ENCODE results near the gene CRNN. TPM values are rescaled to one million over a fixed set of nuclear protein-coding genes. Genes with fewer than 3 reads are reported as not detected.

CRNN gene
- total RNA-seq, 5 donors from 2014 or later (not counting 1 experiment from before 2014, with no cell fraction given), result not detected

GRCh38 chr1:152436593-152437496 lies 22.8 kb upstream of the CRNN start:
- Mint-ChIP-seq H3K27ac (no peak overlapping the region), H3K36me3 (no peaks in the 10 kb centered on the region), H3K9me3 (no peaks in the 10 kb centered on the region), H3K27me3 (peaks cover 35 to 38% of the 10 kb centered on the region in 2 donors), H3K4me1 (peaks cover 0 to 7% (median 4%) of the 10 kb centered on the region in 3 donors), H3K4me3 (no peak overlapping the region)
- POLR2A ChIA-PET, result no interaction called here
- Histone ChIP-seq H3K27ac (ENCODE audit: low read length) (no peak overlapping the region), H3K4me1 (ENCODE audit: control insufficient read depth in 1 of 2, extremely low read depth in 1 of 2, insufficient read depth in 2 of 2, low read length in 2 of 2) (peaks cover 0 to 5% of the 10 kb centered on the region in 2 experiments), H3K27me3 (replicated peaks in 1 of 2; ENCODE audit: control insufficient read depth in 2 of 2, extremely low read depth in 1 of 2, insufficient read depth in 2 of 2, low read length in 1 of 2) (peaks cover 0 to 6% of the 10 kb centered on the region in 2 experiments), H3K36me3 (ENCODE audit: control insufficient read depth in 2 of 2, extremely low read depth in 1 of 2, insufficient read depth in 1 of 2, low read length in 1 of 2) (no peaks in the 10 kb centered on the region), H3K9me3 (no peaks in the 10 kb centered on the region), H3K4me3 (ENCODE audit: control insufficient read depth in 1 of 2, extremely low read depth in 1 of 2, low read length in 1 of 2) (no peak overlapping the region)
- WGBS (ENCODE audit: insufficient coverage), result no CpG with 5 or more reads among the region's 2 CpGs
- ATAC-seq (replicated peaks in 1 of 4), result no peak
- DNase-seq, result no peak
- CTCF ChIA-PET, result interaction anchor here in 1 of 2 donors (0.8 to 1.6 kb wide), 3 partner anchors 9 to 22 kb away, joined by 3 to 17 read pairs (median 3); no protein-coding TSS in a partner anchor

DNA sequence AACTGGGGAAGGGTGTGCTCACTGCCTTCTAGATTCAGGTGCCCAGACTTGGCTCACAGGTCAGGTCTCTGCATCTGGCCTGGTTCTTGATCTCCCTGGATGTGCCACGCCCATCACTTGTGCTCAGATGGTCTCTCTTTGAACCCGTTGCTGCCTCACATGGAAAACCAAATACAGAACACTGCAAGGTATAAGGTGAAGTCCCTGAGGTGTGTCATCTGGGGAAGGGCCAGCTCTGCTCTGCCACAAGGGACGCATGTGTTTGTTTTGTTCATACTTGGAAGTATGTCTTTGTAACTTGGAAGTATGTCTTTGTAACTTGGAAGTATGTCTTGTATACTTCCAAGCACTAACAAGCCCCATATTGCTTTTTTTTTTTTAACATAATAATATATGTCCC lies 13.4 kb upstream of the CRNN start:
- Histone ChIP-seq H3K4me1 (ENCODE audit: control insufficient read depth in 1 of 2, extremely low read depth in 1 of 2, insufficient read depth in 2 of 2, low read length in 2 of 2) (no peaks in the 10 kb centered on the region), H3K27me3 (replicated peaks in 1 of 2; ENCODE audit: control insufficient read depth in 2 of 2, extremely low read depth in 1 of 2, insufficient read depth in 2 of 2, low read length in 1 of 2) (peaks cover 0 to 7% of the 10 kb centered on the region in 2 experiments), H3K36me3 (ENCODE audit: control insufficient read depth in 2 of 2, extremely low read depth in 1 of 2, insufficient read depth in 1 of 2, low read length in 1 of 2) (no peaks in the 10 kb centered on the region), H3K27ac (ENCODE audit: low read length) (no peak overlapping the region), H3K4me3 (ENCODE audit: control insufficient read depth in 1 of 2, extremely low read depth in 1 of 2, low read length in 1 of 2) (no peak overlapping the region), H3K9me3 (no peaks in the 10 kb centered on the region)
- Mint-ChIP-seq H3K4me1 (no peaks in the 10 kb centered on the region), H3K36me3 (no peaks in the 10 kb centered on the region), H3K27ac (no peak overlapping the region), H3K27me3 (peaks cover 4% of the 10 kb centered on the region in 2 donors), H3K4me3 (no peak overlapping the region), H3K9me3 (peaks cover 8 to 11% (median 9%) of the 10 kb centered on the region in 3 donors)
- ChIA-PET POLR2A (no interaction called here), CTCF (interaction anchor here in 1 of 2 donors (1.0 kb wide), 1 partner anchor 9 kb away, joined by 3 read pairs; no protein-coding TSS in a partner anchor)
- DNase-seq (no peak), ATAC-seq (replicated peaks in 1 of 4) (no peak)
- WGBS (ENCODE audit: insufficient coverage), result 13% methylated on average over 1 of the region's 3 CpGs

- POLR2A ChIA-PET, result no interaction called here
- H3K4me1 ChIP-seq (ENCODE audit: control insufficient read depth in 1 of 2, extremely low read depth in 1 of 2, insufficient read depth in 2 of 2, low read length in 2 of 2), result no peaks in the 10 kb centered on the region
- no peak for ATAC-seq (replicated peaks in 1 of 4)
Observed at GRCh38 chr1:152426731-152427130, 12.7 kb upstream of the CRNN start.

GRCh38 chr1:152419917-152420316 lies 5.9 kb upstream of the CRNN start:
- Mint-ChIP-seq H3K4me3 (no peak overlapping the region), H3K9me3 (peaks cover 8 to 11% (median 9%) of the 10 kb centered on the region in 3 donors), H3K27me3 (peaks cover 17 to 29% of the 10 kb centered on the region in 2 donors), H3K4me1 (no peaks in the 10 kb centered on the region), H3K36me3 (no peaks in the 10 kb centered on the region), H3K27ac (no peak overlapping the region)
- H3K27ac ChIP-seq (ENCODE audit: low read length), result no peak overlapping the region
- no peaks in the 10 kb centered on the region for H3K36me3 ChIP-seq (ENCODE audit: control insufficient read depth in 2 of 2, extremely low read depth in 1 of 2, insufficient read depth in 1 of 2, low read length in 1 of 2)
- H3K27me3 ChIP-seq (replicated peaks in 1 of 2; ENCODE audit: control insufficient read depth in 2 of 2, extremely low read depth in 1 of 2, insufficient read depth in 2 of 2, low read length in 1 of 2), result peaks cover 0 to 8% of the 10 kb centered on the region in 2 experiments
- no CpG with 5 or more reads among the region's 1 CpG for WGBS (ENCODE audit: insufficient coverage)
- DNase-seq, result no peak
- ATAC-seq (replicated peaks in 1 of 4), result no peak
- no peaks in the 10 kb centered on the region for H3K4me1 ChIP-seq (ENCODE audit: control insufficient read depth in 1 of 2, extremely low read depth in 1 of 2, insufficient read depth in 2 of 2, low read length in 2 of 2)
- ChIA-PET POLR2A (no interaction called here), CTCF (no interaction called here)
- H3K9me3 ChIP-seq, result no peaks in the 10 kb centered on the region
- no peak overlapping the region for H3K4me3 ChIP-seq (ENCODE audit: control insufficient read depth in 1 of 2, extremely low read depth in 1 of 2, low read length in 1 of 2)

More at GRCh38 chr1:152426731-152427130, 12.7 kb upstream of the CRNN start:
- Mint-ChIP-seq H3K27me3 (peaks cover 7 to 8% of the 10 kb centered on the region in 2 donors), H3K9me3 (peaks cover 8 to 11% (median 9%) of the 10 kb centered on the region in 3 donors), H3K27ac (no peak overlapping the region), H3K4me1 (no peaks in the 10 kb centered on the region), H3K36me3 (no peaks in the 10 kb centered on the region), H3K4me3 (no peak overlapping the region)
- Histone ChIP-seq H3K9me3 (no peaks in the 10 kb centered on the region), H3K36me3 (ENCODE audit: control insufficient read depth in 2 of 2, extremely low read depth in 1 of 2, insufficient read depth in 1 of 2, low read length in 1 of 2) (no peaks in the 10 kb centered on the region), H3K4me3 (ENCODE audit: control insufficient read depth in 1 of 2, extremely low read depth in 1 of 2, low read length in 1 of 2) (no peak overlapping the region), H3K27me3 (replicated peaks in 1 of 2; ENCODE audit: control insufficient read depth in 2 of 2, extremely low read depth in 1 of 2, insufficient read depth in 2 of 2, low read length in 1 of 2) (peaks cover 0 to 7% of the 10 kb centered on the region in 2 experiments), H3K27ac (ENCODE audit: low read length) (no peak overlapping the region)
- CTCF ChIA-PET, result no interaction called here
- DNase-seq, result no peak

GRCh38 chr1:152415454-152416227 lies 1.6 kb upstream of the CRNN start:
- ChIA-PET POLR2A (no interaction called here), CTCF (no interaction called here)
- no peak overlapping the region for H3K27ac ChIP-seq (ENCODE audit: low read length)
- H3K4me3 ChIP-seq (ENCODE audit: control insufficient read depth in 1 of 2, extremely low read depth in 1 of 2, low read length in 1 of 2), result no peak overlapping the region
- no peaks in the 10 kb centered on the region for H3K4me1 Mint-ChIP-seq
- H3K4me3 Mint-ChIP-seq, result no peak overlapping the region
- 90% methylated on average over 3 of the region's 3 CpGs for WGBS (ENCODE audit: insufficient coverage)
- H3K27ac Mint-ChIP-seq, result no peak overlapping the region
- H3K9me3 ChIP-seq, result no peaks in the 10 kb centered on the region
- no peaks in the 10 kb centered on the region for H3K4me1 ChIP-seq (ENCODE audit: control insufficient read depth in 1 of 2, extremely low read depth in 1 of 2, insufficient read depth in 2 of 2, low read length in 2 of 2)
- H3K36me3 Mint-ChIP-seq, result no peaks in the 10 kb centered on the region
- no peak for DNase-seq
- no peak for ATAC-seq (replicated peaks in 1 of 4)
- H3K27me3 Mint-ChIP-seq, result peaks cover 27 to 28% of the 10 kb centered on the region in 2 donors
- H3K27me3 ChIP-seq (replicated peaks in 1 of 2; ENCODE audit: control insufficient read depth in 2 of 2, extremely low read depth in 1 of 2, insufficient read depth in 2 of 2, low read length in 1 of 2), result peaks cover 0 to 10% of the 10 kb centered on the region in 2 experiments
- H3K36me3 ChIP-seq (ENCODE audit: control insufficient read depth in 2 of 2, extremely low read depth in 1 of 2, insufficient read depth in 1 of 2, low read length in 1 of 2), result no peaks in the 10 kb centered on the region
- no peaks in the 10 kb centered on the region for H3K9me3 Mint-ChIP-seq

- Histone ChIP-seq H3K9me3 (no peaks in the 10 kb centered on the region), H3K27me3 (replicated peaks in 1 of 2; ENCODE audit: control insufficient read depth in 2 of 2, extremely low read depth in 1 of 2, insufficient read depth in 2 of 2, low read length in 1 of 2) (peaks cover 0 to 20% of the 10 kb centered on the region in 2 experiments), H3K36me3 (ENCODE audit: control insufficient read depth in 2 of 2, extremely low read depth in 1 of 2, insufficient read depth in 1 of 2, low read length in 1 of 2) (no peaks in the 10 kb centered on the region), H3K4me3 (ENCODE audit: control insufficient read depth in 1 of 2, extremely low read depth in 1 of 2, low read length in 1 of 2) (no peak overlapping the region), H3K27ac (ENCODE audit: low read length) (no peak overlapping the region), H3K4me1 (ENCODE audit: control insufficient read depth in 1 of 2, extremely low read depth in 1 of 2, insufficient read depth in 2 of 2, low read length in 2 of 2) (no peaks in the 10 kb centered on the region)
- 50% methylated on average over 1 of the region's 2 CpGs for WGBS (ENCODE audit: insufficient coverage)
- H3K9me3 Mint-ChIP-seq, result no peaks in the 10 kb centered on the region
- H3K36me3 Mint-ChIP-seq, result no peaks in the 10 kb centered on the region
- H3K4me3 Mint-ChIP-seq, result no peak overlapping the region
- H3K4me1 Mint-ChIP-seq, result no peaks in the 10 kb centered on the region
- ATAC-seq (replicated peaks in 1 of 4), result no peak
- H3K27ac Mint-ChIP-seq, result no peak overlapping the region
- POLR2A ChIA-PET, result interaction anchor here in 1 of 2 donors (0.6 kb wide), 1 partner anchor 368 kb away, joined by 6 read pairs; no protein-coding TSS in a partner anchor
- peaks cover 28 to 37% of the 10 kb centered on the region in 2 donors for H3K27me3 Mint-ChIP-seq
- DNase-seq, result no peak
- CTCF ChIA-PET, result no interaction called here
Observed at GRCh38 chr1:152412756-152413155, 1.3 kb downstream of the CRNN start.

All from T-cell (primary cell).